Putamen (tissue), 1 donor: ENCODE results near the gene XRCC4.

Experiments
- DNase-seq: peaks from one replicate; pipeline ENCODE4 v3.0.0-alpha.2; 2016; ENCODE audit warnings: low spot score

XRCC4 gene

GRCh38 chr5:83277154-83277553 is 199.8 kb downstream of the XRCC4 start:
- no peak for DNase-seq

- no peak for DNase-seq
Measured at GRCh38 chr5:83277953-83278352, 200.6 kb downstream of the XRCC4 start.

DNA sequence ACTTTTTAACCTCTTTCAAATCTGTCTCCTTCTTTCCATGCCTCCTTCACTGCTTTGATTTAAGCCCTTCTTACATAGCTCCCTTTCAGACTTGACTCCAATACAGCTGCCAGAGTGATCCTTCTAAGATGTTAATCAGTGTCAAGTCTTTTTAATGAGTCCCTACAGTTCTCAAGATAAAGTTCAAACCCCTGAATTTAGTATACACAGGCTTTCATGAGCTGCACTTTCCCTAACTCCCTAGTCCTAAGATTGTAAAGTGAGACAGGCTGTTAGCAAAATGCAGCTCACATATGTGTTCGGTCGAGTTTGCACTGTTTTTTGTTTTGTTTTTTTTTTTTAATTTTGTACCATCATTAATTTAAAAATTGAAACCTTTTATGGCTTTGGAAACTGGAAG is 203.8 kb downstream of the XRCC4 start:
- no peak for DNase-seq

DNA sequence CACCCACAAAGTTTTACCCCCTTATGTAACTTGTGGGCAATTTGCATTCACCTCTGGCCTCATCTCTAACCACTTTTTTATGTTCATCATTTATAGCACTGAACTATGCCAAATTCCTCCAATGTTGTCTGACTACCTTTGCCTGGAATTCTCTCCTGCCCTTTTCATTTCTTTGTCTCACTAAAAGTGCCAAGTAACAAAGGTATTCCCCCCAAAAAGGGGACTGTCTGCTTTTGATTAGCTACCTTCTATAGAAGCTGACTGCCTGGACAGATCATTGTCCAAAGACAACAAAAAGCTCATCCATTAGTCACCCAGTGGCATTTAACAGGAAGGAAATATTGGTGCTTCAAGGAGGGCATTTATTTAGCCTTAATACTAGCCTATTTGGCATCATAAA is 204.3 kb downstream of the XRCC4 start:
- DNase-seq: no peak

DNA sequence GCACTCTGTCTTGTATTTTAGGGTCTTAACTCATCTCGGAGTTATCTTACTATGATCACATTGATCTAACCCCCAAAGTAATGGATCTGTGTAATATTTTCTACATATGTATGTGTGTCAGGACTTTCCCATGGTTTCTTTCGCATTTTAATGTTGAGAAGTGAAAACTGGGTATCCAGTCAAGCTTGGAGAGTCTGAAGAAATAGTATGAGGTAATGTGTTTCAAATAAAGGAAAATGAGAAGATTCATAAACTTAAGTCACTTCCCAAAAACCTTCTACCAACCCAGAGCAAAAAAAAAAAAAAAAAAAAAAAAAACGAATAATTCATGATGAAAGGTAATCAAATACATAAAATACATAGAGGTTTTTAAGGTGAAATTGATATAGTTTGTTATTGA is 206.4 kb downstream of the XRCC4 start:
- no peak for DNase-seq

DNA sequence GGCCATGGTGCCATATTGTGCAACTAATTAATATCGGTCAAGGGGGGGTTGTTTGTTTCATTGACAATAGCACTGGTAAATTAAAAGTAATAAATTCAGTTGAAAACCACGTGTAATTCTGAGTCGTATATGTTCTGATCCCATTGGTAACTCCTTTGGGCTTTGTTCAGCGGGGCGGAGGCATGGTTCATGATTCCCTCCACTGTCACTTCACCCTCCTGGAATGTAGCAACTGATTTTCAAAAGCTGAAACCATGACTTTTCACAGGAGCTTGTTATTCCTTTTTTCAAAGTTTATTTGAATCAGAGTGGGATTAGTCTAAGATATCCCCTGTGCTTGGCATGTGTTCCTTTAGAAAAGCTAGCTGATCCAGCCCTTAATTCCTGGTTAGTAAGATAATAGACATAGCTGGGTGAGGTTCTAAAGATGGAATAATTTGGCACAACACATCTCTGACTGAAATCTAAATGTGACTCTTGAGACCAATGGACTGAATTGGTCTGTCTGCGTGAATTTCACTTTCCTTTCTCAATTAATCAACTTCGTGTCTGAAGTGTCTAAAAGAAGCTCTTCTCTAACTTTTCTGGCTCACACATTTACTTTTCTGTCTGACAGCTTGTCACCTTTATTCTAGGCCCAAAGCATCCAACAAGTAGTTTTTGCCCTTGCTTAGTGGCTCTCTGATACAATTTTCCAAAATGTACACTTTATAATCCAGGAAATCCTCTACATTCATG is 208.5 kb downstream of the XRCC4 start:
- no peak for DNase-seq

GRCh38 chr5:83294246-83294645 is 216.9 kb downstream of the XRCC4 start:
- DNase-seq: no peak

DNA sequence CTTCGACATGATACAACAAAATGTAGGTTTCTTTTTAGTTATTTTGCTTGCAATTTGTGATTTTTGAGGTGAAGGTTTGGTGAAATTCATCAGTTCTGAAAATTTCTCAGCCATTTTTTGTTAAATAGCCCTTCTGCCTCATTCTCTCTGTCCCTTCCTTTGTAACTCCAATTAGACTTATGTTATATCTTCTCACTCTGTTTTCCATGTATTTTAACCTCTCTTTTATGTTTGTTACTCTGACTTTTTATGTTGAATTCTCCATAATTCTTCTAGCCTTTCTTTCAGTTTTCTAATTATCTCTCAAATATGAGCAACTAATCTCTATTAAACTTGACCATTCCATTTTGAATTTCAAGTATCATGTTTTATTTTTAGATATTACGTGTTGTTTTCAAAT is 222.0 kb downstream of the XRCC4 start:
- DNase-seq: no peak

- peak; percentile 6 for DNase-seq
Measured at GRCh38 chr5:83306572-83307241, 229.4 kb downstream of the XRCC4 start.

GRCh38 chr5:83312663-83313062 is 235.3 kb downstream of the XRCC4 start:
- peak; percentile 11 for DNase-seq

DNA sequence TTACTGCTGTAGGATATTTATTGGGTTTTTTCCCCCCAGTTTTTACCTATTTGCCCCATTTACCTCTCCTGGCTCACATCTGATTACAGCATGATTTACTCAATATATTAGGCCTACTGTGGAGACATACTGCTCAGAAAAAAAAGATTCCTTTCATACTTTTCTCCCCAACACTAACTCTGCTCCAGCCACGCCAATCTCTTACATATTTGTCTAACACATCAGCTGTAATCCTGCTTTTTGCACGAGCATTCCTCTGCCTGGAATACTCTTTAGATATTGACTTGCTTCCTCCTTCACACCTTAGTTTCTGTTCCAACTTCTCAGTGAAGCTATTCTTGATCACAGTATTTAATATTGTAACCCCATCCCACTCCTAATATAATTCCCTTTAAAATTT is 236.1 kb downstream of the XRCC4 start:
- DNase-seq: no peak

DNA sequence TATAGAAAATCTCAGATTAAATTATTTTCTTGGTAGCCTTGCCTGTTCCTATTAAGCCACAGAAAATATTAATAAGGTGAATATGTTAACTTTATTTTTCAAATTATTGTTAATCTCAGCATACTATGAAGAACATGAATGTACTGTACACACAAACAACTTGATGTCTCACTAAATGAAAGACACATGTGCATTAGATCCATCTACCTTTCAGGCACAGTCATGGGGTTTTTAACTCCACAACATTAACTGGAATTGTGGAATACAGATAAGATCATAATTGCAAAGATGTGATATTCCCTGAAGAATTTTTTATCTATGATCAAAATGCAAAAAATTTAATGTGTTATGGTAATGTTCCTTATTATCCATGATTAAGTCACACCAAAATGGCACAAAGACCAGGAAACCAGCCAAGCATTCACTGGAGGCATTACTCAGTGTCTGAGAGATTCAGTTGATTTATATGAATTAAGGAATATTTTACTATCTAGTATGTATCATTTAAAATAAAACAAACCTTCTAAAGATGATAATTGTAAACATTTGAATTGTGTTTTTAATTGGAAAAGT is 244.2 kb downstream of the XRCC4 start:
- DNase-seq: no peak

- DNase-seq: no peak
Measured at GRCh38 chr5:83322273-83322924, 245.1 kb downstream of the XRCC4 start.

DNA sequence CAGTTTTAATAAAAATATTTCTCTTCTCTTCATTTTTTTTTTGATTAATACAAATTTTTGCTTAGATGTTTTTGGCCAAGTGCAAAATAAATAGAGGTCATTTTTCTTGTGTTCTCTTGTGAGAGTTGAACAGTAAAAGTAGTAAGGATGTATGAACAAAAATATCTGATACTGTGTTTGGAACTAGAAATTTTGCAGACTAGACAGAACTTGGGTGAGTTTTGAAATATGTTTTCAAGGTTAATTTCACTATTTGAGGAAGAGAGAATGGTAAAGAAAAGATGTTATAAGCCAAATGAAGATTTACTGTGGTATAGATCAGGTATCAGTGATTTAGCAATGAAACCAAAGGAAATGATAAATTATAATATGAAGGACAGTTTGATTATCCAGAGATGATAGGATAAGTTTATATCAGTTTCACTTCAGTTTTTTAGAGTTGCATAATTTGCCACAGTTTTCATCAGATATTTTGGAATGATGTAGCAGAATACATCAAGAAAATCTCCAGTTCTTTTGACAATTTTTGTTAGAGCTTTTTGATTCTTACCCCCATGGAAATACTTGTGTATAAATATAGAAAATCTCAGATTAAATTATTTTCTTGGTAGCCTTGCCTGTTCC is 246.3 kb downstream of the XRCC4 start:
- DNase-seq: no peak

- DNase-seq: no peak
Measured at GRCh38 chr5:83331842-83332241, 254.5 kb downstream of the XRCC4 start.

DNA sequence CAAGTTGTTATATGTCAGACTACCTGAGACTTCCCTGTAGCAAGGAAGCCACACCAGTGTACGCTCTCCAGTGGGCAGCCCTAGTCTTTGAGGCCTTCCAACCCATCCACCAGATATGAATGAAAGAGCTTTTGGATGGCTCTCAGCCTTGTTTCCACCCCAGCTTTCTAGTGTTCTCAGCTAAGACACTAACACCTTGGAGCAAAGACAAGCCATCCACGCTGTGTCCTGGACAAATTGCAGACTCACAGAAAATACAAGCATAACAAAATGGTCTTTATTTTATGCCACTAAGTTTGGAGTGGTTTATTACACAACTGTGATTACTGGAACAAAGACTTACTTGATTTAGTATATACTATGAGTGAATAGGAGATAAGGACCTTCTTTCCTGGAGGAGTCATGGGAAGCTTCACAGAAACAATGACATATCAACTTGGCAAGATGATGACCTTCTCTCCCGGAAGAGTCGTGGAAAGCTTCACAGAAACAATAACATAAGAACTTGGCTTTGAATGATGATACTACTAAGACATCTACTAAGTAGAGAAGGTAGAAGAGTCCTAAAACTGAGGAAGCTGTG is 260.2 kb downstream of the XRCC4 start:
- no peak for DNase-seq

DNA sequence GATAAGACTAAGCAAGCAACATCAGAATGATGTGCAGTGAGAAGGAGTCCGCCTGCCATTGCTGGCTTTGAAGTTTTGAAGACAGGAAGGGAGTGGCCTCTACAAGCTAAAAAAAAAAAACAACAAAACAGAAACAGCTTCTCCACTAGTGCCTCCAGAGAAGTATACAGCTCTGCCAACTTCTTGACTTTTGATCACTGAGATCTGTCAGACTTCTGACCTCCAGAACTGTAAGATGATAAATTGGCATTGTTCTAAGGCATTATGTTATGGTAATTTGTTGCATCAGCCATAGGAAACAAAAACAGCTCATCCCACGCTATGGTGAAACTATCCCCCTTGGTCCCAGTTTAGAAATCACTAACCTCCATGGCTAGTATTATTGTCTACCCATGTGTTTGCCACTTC is 263.2 kb downstream of the XRCC4 start:
- DNase-seq: no peak

DNA sequence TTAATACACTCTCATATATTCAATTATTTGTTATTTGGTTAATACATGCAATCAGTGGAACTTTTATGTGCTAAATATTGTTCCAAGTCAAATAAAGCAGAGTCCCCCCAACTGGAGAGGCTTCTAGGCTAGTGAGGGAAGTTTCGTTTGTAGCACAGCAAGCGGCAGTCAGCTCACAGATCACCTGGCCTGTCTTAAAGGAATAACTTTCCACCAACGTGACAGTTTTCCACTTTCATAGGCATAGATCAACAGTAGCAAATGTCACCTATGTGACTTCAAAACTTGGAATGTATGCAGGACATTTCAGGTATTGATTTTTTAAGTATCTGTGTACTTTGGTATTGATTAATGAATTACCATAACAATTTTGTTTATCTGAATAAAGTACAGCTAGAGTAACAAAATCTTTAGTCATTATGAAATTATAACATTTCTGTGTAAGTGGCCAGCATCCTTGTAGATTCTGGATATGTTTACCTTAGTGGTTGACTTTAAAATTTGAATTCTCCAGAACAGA is 264.5 kb downstream of the XRCC4 start:
- DNase-seq: no peak

DNA sequence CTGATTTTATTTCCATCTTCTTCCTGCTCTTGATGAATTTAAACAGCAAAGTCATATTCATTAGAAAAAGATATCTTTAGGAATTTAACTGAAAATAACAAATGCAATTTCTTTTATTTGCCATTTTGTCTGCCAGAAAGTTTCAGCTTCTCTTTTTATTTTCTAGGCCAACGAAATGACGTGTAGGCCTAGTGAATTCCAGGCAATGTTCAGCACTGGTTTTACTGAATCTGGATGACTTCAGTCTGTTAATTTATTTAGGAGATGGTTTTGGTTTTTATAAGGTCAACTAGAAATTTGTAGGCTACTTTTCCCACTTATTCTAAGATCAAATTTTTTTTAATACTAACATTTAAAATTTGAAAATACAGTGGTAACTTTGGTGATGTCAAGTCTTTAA is 265.1 kb downstream of the XRCC4 start:
- DNase-seq: no peak

DNA sequence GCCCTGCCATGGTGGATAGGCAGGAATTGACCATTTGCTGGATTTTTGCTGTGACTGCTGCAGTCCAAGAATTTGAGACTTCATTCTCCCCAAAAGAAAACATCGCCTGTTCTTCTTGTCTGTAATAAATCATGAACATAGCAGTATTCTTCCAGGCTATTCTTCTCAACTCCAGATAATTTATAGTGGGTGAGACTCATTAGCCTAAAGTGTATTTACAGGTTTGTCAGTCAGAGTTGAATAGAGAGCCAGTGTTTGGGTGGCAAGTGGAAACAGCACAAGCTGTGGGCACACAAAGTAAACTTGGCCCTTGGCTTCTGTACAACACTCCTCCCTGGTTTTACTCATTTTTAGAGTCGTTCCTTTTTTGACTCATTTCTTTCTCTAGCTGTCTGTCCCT is 266.0 kb downstream of the XRCC4 start:
- no peak for DNase-seq

DNA sequence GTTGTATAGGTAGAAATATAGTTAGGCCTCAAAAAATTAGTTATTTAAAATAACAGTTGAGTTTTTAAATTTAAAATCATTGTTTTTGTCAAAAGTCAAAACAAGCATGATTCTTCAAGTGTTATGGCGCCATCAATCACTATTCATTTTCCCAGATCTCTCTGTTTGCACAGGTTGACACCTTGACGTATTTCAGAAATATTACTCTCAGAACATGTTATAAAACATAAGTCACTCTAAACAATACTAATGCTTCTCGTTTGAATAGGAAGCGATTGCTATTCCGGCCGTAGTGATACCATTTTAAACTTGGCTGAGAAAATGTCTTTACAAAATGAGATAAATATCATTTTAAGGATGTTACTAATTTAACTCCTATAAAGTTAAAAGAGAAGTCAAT is 268.1 kb downstream of the XRCC4 start:
- no peak for DNase-seq

DNA sequence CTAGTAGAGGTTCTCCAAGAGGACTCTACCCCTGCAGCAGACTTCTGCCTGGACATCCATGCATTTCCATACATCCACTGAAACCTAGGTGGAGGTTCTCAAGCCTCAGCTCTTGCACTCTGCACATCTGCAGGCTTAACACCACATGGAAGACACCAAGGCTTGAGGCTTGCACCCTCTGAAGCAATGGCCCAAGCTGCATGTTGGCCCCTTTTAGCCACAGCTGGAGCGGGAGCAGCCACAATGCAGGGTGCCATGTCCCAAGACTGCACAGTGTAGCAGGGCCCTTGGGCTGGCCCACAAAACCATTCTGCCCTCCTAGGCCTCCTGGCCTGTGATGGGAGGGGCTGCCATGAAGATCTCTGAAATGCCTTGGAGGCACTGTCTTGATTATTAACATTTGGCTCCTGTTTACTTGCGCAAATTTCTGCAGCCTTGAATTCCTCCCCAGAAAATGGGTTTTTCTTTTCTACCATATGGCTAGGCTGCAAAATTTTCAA is 271.0 kb downstream of the XRCC4 start:
- DNase-seq: no peak
